ENCODE measurements around the gene TMBIM1. TPM values are rescaled to one million over a fixed set of nuclear protein-coding genes. Genes with fewer than 3 reads are reported as not detected.

TMBIM1 gene
- total RNA-seq, 1 experiment from 2014 or later: 23.5 TPM

DNA sequence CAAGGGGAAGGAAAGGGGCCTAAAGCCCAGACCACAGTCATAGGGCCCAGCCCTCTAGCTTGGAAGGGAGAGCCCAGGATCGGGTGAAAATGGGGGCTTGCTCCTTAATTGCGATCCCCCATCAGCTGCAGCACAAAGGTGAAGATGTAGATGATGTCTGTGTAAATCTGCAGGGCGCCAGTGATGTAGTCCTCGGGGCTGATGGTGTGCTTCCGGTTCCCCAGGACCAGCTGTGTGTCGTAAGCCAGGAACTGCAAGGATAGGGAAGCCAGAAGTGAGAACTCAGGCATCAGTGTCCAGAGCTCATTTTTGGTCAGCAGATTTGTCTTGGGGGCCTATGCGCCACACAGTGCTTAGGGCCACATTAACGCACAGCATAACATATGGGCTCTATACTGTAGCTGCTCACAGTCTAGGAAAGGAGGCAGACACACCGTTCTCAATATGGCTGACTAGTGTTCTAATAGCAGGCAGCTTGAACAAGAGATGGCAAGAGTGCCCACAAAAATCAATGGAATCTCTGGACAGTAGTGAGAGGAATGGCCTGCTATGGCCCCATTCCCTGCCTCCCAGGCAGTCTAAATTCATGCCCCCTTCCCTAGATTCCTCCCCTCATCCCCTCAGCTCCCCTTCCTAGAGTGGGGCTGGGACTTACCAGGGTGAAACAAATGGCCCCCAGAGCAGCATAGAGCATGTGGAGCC, 16.8 kb downstream of the TMBIM1 start:
- Mint-ChIP-seq H3K4me1 (peaks cover 14% of the 10 kb centered on the region), H3K4me3 (no peak overlapping the region), H3K27me3 (ENCODE audit: low read depth) (no peaks in the 10 kb centered on the region), H3K9me3 (no peaks in the 10 kb centered on the region), H3K36me3 (peaks cover 23% of the 10 kb centered on the region), H3K27ac (no peak overlapping the region)
- ChIA-PET POLR2A (interaction anchor here (0.8 kb wide), 1 partner anchor 11 kb away, joined by 3 read pairs; no protein-coding TSS in a partner anchor), CTCF (interaction anchor here (1.0 to 1.2 kb wide), 6 partner anchors 16 to 45 kb away, joined by 3 to 5 read pairs (median 4); partner anchors contain the start of gene TMBIM1)
- no peak for DNase-seq (ENCODE audit: low spot score)
- TF ChIP-seq TEAD1 (CRISPR knock-in tag; IDR thresholded peaks at IDR 0.05) (no peak), ZNF416 (CRISPR knock-in tag; IDR thresholded peaks at IDR 0.05) (no peak)
- TF ChIP-seq, protein P1, sequence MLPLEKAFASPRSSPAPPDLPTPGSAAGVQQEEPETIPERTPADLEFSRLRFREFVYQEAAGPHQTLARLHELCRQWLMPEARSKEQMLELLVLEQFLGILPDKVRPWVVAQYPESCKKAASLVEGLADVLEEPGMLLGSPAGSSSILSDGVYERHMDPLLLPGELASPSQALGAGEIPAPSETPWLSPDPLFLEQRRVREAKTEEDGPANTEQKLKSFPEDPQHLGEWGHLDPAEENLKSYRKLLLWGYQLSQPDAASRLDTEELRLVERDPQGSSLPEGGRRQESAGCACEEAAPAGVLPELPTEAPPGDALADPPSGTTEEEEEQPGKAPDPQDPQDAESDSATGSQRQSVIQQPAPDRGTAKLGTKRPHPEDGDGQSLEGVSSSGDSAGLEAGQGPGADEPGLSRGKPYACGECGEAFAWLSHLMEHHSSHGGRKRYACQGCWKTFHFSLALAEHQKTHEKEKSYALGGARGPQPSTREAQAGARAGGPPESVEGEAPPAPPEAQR (CRISPR knock-in tag; IDR thresholded peaks at IDR 0.05): no peak
- ATAC-seq: no peak

DNA sequence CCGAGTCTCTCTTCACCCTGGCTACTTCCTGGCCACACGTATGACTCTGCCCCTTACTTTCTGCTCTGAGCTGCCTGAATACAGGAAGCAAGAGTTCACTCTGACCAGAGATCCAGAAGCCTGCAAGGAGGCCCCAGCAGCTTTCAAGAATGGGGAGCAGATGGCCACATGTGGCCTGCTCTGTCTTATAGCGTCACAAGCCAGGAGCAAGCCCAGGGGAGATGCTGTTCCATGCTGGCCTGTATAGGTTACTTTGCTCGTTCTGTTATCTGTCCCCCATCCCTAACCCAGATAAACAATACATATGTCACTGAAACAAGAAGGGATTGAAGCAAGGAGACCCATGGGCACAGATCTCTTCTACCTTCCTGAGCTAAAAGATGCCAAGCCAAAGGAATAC, 17.7 kb downstream of the TMBIM1 start:
- Mint-ChIP-seq H3K9me3 (no peaks in the 10 kb centered on the region), H3K27me3 (ENCODE audit: low read depth) (no peaks in the 10 kb centered on the region), H3K4me3 (no peak overlapping the region), H3K27ac (no peak overlapping the region), H3K4me1 (peaks cover 14% of the 10 kb centered on the region), H3K36me3 (peaks cover 23% of the 10 kb centered on the region)
- TF ChIP-seq TEAD4 (CRISPR knock-in tag; IDR thresholded peaks at IDR 0.05) (no peak), FOXP4 (CRISPR knock-in tag; IDR thresholded peaks at IDR 0.05) (no peak), ZNF423 (CRISPR knock-in tag; IDR thresholded peaks at IDR 0.05) (no peak), EMX1 (CRISPR knock-in tag; IDR thresholded peaks at IDR 0.05) (no peak), ETV6 (CRISPR knock-in tag; IDR thresholded peaks at IDR 0.05) (no peak), SMAD3 (CRISPR knock-in tag; IDR thresholded peaks at IDR 0.05; ENCODE audit: borderline replicate concordance) (no peak), JAZF1 (CRISPR knock-in tag; IDR thresholded peaks at IDR 0.05) (no peak)
- TF ChIP-seq, protein P1 (CRISPR knock-in tag; IDR thresholded peaks at IDR 0.05): no peak
- TF ChIP-seq, protein P2, sequence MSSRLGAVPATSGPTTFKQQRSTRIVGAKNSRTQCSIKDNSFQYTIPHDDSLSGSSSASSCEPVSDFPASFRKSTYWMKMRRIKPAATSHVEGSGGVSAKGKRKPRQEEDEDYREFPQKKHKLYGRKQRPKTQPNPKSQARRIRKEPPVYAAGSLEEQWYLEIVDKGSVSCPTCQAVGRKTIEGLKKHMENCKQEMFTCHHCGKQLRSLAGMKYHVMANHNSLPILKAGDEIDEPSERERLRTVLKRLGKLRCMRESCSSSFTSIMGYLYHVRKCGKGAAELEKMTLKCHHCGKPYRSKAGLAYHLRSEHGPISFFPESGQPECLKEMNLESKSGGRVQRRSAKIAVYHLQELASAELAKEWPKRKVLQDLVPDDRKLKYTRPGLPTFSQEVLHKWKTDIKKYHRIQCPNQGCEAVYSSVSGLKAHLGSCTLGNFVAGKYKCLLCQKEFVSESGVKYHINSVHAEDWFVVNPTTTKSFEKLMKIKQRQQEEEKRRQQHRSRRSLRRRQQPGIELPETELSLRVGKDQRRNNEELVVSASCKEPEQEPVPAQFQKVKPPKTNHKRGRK (CRISPR knock-in tag; IDR thresholded peaks at IDR 0.05; ENCODE audit: borderline replicate concordance): no peak
- TF ChIP-seq, protein P3, sequence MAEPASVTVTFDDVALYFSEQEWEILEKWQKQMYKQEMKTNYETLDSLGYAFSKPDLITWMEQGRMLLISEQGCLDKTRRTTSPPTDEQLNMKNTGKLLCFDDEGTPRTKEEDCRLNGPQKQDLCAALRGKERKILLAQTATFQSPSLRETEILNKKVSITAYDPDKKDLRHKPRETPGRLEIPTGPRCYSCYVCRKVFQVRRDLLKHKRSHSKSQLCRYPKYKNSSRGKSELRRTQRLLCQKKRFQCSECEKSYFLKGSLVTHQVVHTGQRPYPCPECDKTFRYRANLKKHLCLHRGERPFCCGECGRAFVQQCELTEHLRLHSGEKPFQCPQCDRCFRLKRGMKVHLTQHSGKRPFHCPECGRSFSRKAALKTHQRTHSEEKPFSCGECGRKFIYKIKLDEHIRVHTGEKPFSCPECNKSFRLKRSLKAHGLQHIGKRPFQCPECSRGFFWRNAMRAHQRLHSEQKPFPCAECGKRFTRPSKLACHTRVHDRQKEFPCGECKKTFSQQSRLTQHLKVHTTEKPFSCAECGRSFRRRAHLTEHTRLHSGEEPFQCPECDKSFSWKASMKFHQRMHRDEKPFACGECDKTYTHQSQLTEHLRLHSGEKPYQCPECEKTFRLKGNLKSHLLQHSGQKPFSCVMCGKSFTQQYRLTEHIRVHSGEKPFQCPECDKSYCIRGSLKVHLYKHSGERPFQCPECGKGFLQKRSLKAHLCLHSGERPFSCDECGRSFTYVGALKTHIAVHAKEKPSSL (CRISPR knock-in tag; conservative IDR thresholded peaks at IDR 0.05): no peak
- POLR2A ChIA-PET: interaction anchor here (0.8 kb wide), 1 partner anchor 12 kb away, joined by 3 read pairs; no protein-coding TSS in a partner anchor
- no peak for ATAC-seq
- DNase-seq (ENCODE audit: low spot score): no peak
- CTCF ChIA-PET: interaction anchor here (1.1 to 1.2 kb wide), 3 partner anchors 17 to 44 kb away, joined by 3 to 5 read pairs (median 5); partner anchors contain the start of gene TMBIM1

DNA sequence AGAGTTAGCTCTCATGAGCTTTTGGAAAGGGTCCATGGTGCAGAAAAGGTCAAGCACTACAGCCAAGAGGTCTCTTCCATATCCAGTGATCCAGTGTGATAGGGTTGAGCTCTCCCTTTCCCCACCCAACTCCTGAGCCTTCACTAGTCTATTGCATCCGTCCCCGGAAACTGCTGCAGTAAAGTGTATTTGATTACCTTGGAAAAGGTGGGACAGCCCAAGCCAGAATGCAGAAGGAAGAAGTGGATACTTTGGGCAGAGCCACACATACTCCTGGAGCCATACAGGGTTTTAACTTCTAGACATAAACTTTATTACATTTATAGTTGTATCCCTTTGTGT, 18.4 kb downstream of the TMBIM1 start:
- DNase-seq (ENCODE audit: low spot score) (no peak), ATAC-seq (no peak)
- H3K4me3 Mint-ChIP-seq: no peak overlapping the region
- TF ChIP-seq ZNF263 (CRISPR knock-in tag; IDR thresholded peaks at IDR 0.05; ENCODE audit: low read depth): no peak
- TF ChIP-seq TCF7 (CRISPR knock-in tag; IDR thresholded peaks at IDR 0.05; ENCODE audit: low read depth): no peak
- no peak for TF ChIP-seq CREB1 (CRISPR knock-in tag; IDR thresholded peaks at IDR 0.05)
- no peak for TF ChIP-seq FOXP1 (CRISPR knock-in tag; IDR thresholded peaks at IDR 0.05; ENCODE audit: borderline replicate concordance)
- TF ChIP-seq SMAD4 (CRISPR knock-in tag; IDR thresholded peaks at IDR 0.05): no peak
- TF ChIP-seq, protein P2 (CRISPR knock-in tag; IDR thresholded peaks at IDR 0.05; ENCODE audit: borderline replicate concordance): no peak
- no peak for TF ChIP-seq NR2C2 (CRISPR knock-in tag; IDR thresholded peaks at IDR 0.05)
- H3K27ac Mint-ChIP-seq: no peak overlapping the region
- peaks cover 26% of the 10 kb centered on the region for H3K36me3 Mint-ChIP-seq
- ChIA-PET POLR2A (no interaction called here), CTCF (interaction anchor here (0.6 to 4.4 kb wide), 10 partner anchors 10 to 121 kb away, joined by 3 to 52 read pairs (median 5); partner anchors contain the start of genes CATIP and TMBIM1)
- H3K4me1 Mint-ChIP-seq: peaks cover 19% of the 10 kb centered on the region
- no peaks in the 10 kb centered on the region for H3K27me3 Mint-ChIP-seq (ENCODE audit: low read depth)
- no peaks in the 10 kb centered on the region for H3K9me3 Mint-ChIP-seq

All from WTC11 (cell line).